ENCODE results near the gene PDE12. TPM values are rescaled to one million over a fixed set of nuclear protein-coding genes. Genes with fewer than 3 reads are reported as not detected.

The PDE12 gene
- total RNA-seq, 4 donors from 2014 or later: 8.5 to 16.8 (median 13.6) TPM

GRCh38 chr3:57587905-57588304, 31.8 kb downstream of the PDE12 start:
- TF ChIP-seq CTCF (IDR thresholded peaks at IDR 0.05; ENCODE audit: low read depth): no peak

- TF ChIP-seq CTCF (IDR thresholded peaks at IDR 0.05; ENCODE audit: low read depth): no peak
These were observed 36.2 kb downstream of the PDE12 start for GRCh38 chr3:57592306-57592705.

- TF ChIP-seq CTCF (IDR thresholded peaks at IDR 0.05; ENCODE audit: low read depth): no peak
These were observed 38.1 kb downstream of the PDE12 start for GRCh38 chr3:57594144-57594543.

GRCh38 chr3:57594576-57594975, 38.5 kb downstream of the PDE12 start:
- TF ChIP-seq CTCF (IDR thresholded peaks at IDR 0.05; ENCODE audit: low read depth): no peak

- no peak for TF ChIP-seq CTCF (IDR thresholded peaks at IDR 0.05; ENCODE audit: low read depth)
These were observed 40.5 kb downstream of the PDE12 start for GRCh38 chr3:57596495-57597126.

GRCh38 chr3:57597127-57597923, 41.3 kb downstream of the PDE12 start, which contains the start of gene ARF4:
ARF4 (minus strand) TSS chr3:57597344; CDS start chr3:57597140, 204 bp downstream.
- no peak for TF ChIP-seq CTCF (IDR thresholded peaks at IDR 0.05; ENCODE audit: low read depth)

- no peak for TF ChIP-seq CTCF (IDR thresholded peaks at IDR 0.05; ENCODE audit: low read depth)
These were observed 42.8 kb downstream of the PDE12 start for GRCh38 chr3:57598765-57599360.
